HEK293 (cell line): Measurements from ENCODE around the gene HYKK.

Experiments used
- GLIS1 ChIP-seq: fragments of 450-650 bp; formaldehyde crosslinking; IDR thresholded peaks from 2 replicates; pipeline ENCODE4 v1.5.1; 2016; ENCODE audit warnings: missing biosample characterization, missing genetic modification characterization
- KLF1 ChIP-seq: fragments of 450-650 bp; formaldehyde crosslinking; IDR thresholded peaks from 2 replicates; pipeline ENCODE4 v1.5.1; 2016; ENCODE audit warnings: missing biosample characterization, missing genetic modification characterization
- SP3 ChIP-seq: fragments of 450-650 bp; formaldehyde crosslinking; IDR thresholded peaks from 2 replicates; pipeline ENCODE4 v1.5.1; 2016; ENCODE audit warnings: missing biosample characterization, missing genetic modification characterization
- WT1 ChIP-seq: fragments of 450-650 bp; formaldehyde crosslinking; IDR thresholded peaks from 2 replicates; pipeline ENCODE4 v1.5.1; 2016; ENCODE audit warnings: missing biosample characterization, missing genetic modification characterization
- ZBTB17 ChIP-seq: fragments of 450-650 bp; formaldehyde crosslinking; IDR thresholded peaks from 2 replicates; pipeline ENCODE4 v1.5.1; 2016; ENCODE audit warnings: missing biosample characterization, missing genetic modification characterization
- ZBTB21 ChIP-seq: fragments of 450-650 bp; formaldehyde crosslinking; IDR thresholded peaks from 2 replicates; pipeline ENCODE4 v1.5.1; 2017; ENCODE audit warnings: missing biosample characterization, missing genetic modification characterization
- ZFP37 ChIP-seq: fragments of 450-650 bp; formaldehyde crosslinking; IDR thresholded peaks from 2 replicates; pipeline ENCODE4 v1.5.1; 2016; ENCODE audit warnings: missing biosample characterization, missing genetic modification characterization
- ZNF112 ChIP-seq: fragments of 450-650 bp; formaldehyde crosslinking; IDR thresholded peaks from 2 replicates; pipeline ENCODE4 v1.5.0; 2017; ENCODE audit warnings: missing biosample characterization, missing genetic modification characterization
- ZNF114 ChIP-seq: fragments of 450-650 bp; formaldehyde crosslinking; IDR thresholded peaks from 2 replicates; pipeline ENCODE4 v1.5.0; 2017; ENCODE audit warnings: missing biosample characterization, missing genetic modification characterization
- ZNF223 ChIP-seq: fragments of 450-650 bp; formaldehyde crosslinking; IDR thresholded peaks from 2 replicates; pipeline ENCODE4 v1.5.1; 2016; ENCODE audit warnings: missing biosample characterization, missing genetic modification characterization
- ZNF23 ChIP-seq: fragments of 450-650 bp; formaldehyde crosslinking; IDR thresholded peaks from 2 replicates; pipeline ENCODE4 v1.5.1; 2016; ENCODE audit warnings: missing biosample characterization, missing genetic modification characterization, borderline replicate concordance
- ZNF302 ChIP-seq: fragments of 450-650 bp; formaldehyde crosslinking; IDR thresholded peaks from 2 replicates; pipeline ENCODE4 v1.5.1; 2016; ENCODE audit warnings: missing biosample characterization, missing genetic modification characterization, low read depth
- ZNF311 ChIP-seq: fragments of 450-650 bp; formaldehyde crosslinking; IDR thresholded peaks from 2 replicates; pipeline ENCODE4 v1.5.1; 2017; ENCODE audit warnings: missing biosample characterization, missing genetic modification characterization, borderline replicate concordance
- ZNF335 ChIP-seq: fragments of 450-650 bp; formaldehyde crosslinking; conservative IDR thresholded peaks from 2 replicates; pipeline ENCODE4 v1.5.1; 2016; ENCODE audit warnings: missing biosample characterization, missing genetic modification characterization
- ZNF391 ChIP-seq: fragments of 450-650 bp; formaldehyde crosslinking; IDR thresholded peaks from 2 replicates; pipeline ENCODE4 v1.5.1; 2016; ENCODE audit warnings: low read depth, missing biosample characterization, missing genetic modification characterization, borderline replicate concordance
- ZNF416 ChIP-seq: fragments of 450-650 bp; formaldehyde crosslinking; IDR thresholded peaks from 2 replicates; pipeline ENCODE4 v1.5.1; 2016; ENCODE audit warnings: missing biosample characterization, missing genetic modification characterization
- ZNF48 ChIP-seq: fragments of 450-650 bp; formaldehyde crosslinking; IDR thresholded peaks from 2 replicates; pipeline ENCODE4 v1.5.1; 2016; ENCODE audit warnings: missing biosample characterization, missing genetic modification characterization
- ZNF501 ChIP-seq: fragments of 450-650 bp; formaldehyde crosslinking; IDR thresholded peaks from 2 replicates; pipeline ENCODE4 v1.5.1; 2016; ENCODE audit warnings: missing biosample characterization, missing genetic modification characterization
- ZNF548 ChIP-seq: fragments of 450-650 bp; formaldehyde crosslinking; IDR thresholded peaks from 2 replicates; pipeline ENCODE4 v1.5.1; 2016; ENCODE audit warnings: missing biosample characterization, missing genetic modification characterization
- ZNF596 ChIP-seq: fragments of 450-650 bp; IDR thresholded peaks from 2 replicates; pipeline ENCODE4 v1.5.0; 2018; ENCODE audit warnings: missing biosample characterization, mild to moderate bottlenecking, missing genetic modification characterization, moderate library complexity
- ZNF624 ChIP-seq: fragments of 450-650 bp; formaldehyde crosslinking; IDR thresholded peaks from 2 replicates; pipeline ENCODE4 v1.5.1; 2017; ENCODE audit warnings: missing biosample characterization, missing genetic modification characterization
- ZNF664 ChIP-seq: fragments of 450-650 bp; formaldehyde crosslinking; IDR thresholded peaks from 2 replicates; pipeline ENCODE4 v1.5.1; 2016; ENCODE audit warnings: missing biosample characterization, missing genetic modification characterization
- ZNF76 ChIP-seq: fragments of 450-650 bp; formaldehyde crosslinking; IDR thresholded peaks from 2 replicates; pipeline ENCODE4; 2016; ENCODE audit warnings: low read depth, missing biosample characterization, missing genetic modification characterization, borderline replicate concordance
- ZNF777 ChIP-seq: fragments of 450-650 bp; formaldehyde crosslinking; IDR thresholded peaks from 2 replicates; pipeline ENCODE4 v1.5.1; 2017; ENCODE audit warnings: missing biosample characterization, missing genetic modification characterization, borderline replicate concordance
- ZNF785 ChIP-seq: fragments of 450-650 bp; formaldehyde crosslinking; IDR thresholded peaks from 2 replicates; pipeline ENCODE4 v1.5.1; 2016; ENCODE audit warnings: missing biosample characterization, missing genetic modification characterization
- ZNF792 ChIP-seq: fragments of 450-650 bp; formaldehyde crosslinking; IDR thresholded peaks from 2 replicates; pipeline ENCODE4 v1.5.1; 2016; ENCODE audit warnings: missing biosample characterization, missing genetic modification characterization
- TF ChIP-seq, protein P1 (sequence below): fragments of 450-650 bp; formaldehyde crosslinking; IDR thresholded peaks from 2 replicates; pipeline ENCODE4 v1.5.1; 2016; ENCODE audit warnings: missing biosample characterization, missing genetic modification characterization
- TF ChIP-seq, protein P2 (sequence below): fragments of 450-650 bp; formaldehyde crosslinking; IDR thresholded peaks from 2 replicates; pipeline ENCODE4 v1.5.1; 2016; ENCODE audit warnings: missing biosample characterization, missing genetic modification characterization
- TF ChIP-seq, protein P3 (sequence below): fragments of 450-650 bp; formaldehyde crosslinking; IDR thresholded peaks from 2 replicates; pipeline ENCODE4 v1.5.0; 2017; ENCODE audit warnings: missing biosample characterization, missing genetic modification characterization, borderline replicate concordance
- TF ChIP-seq, protein P4 (sequence below): fragments of 450-650 bp; formaldehyde crosslinking; IDR thresholded peaks from 2 replicates; pipeline ENCODE4 v1.5.1; 2016; ENCODE audit warnings: missing biosample characterization, missing genetic modification characterization
- TF ChIP-seq, protein P5 (sequence below): fragments of 450-650 bp; formaldehyde crosslinking; IDR thresholded peaks from 2 replicates; pipeline ENCODE4 v1.5.1; 2016; ENCODE audit warnings: missing biosample characterization, missing genetic modification characterization

HYKK gene

DNA sequence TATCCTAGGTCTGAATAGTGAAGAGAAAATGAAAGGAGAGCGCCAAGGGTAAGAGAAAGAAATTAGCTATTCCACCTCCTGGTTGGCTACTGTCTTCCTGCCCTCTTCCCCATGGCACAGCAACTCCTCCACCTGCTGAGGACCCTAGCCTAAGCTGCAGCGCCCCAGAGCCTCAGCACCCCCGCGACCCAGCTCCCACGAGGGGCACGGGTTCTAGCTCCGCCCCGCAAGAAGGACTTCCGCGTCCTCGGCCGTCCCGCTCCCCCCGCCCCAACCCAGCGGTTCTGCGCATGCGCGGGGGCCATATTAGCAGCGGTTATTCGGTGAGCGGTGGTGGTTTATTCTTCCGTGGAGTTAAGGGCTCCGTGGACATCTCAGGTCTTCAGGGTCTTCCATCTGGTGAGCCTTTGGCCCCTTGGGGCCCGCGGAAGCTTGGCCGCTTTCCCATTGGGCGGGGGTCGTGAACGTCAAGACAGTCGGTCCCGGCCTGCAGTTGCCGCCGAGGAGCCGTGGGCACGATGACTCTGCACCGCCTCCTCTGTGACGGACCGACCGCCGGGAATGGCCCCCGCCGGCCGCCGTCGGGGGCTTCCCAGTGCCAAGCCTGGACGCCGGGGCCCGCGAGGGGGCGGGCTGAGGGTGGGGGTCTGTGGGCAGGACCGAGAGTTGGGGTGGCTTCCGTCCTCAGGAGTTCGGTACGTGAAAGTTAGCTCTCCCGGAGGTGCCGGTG, 32.9 kb downstream of the HYKK start, which contains the start of gene PSMA4 (continued):
- TF ChIP-seq ZNF335 (tag by site-specific recombination) (peak; percentile 72; the same call in 1 of the 2 replicates), ZNF302 (tag by site-specific recombination) (no peak), ZNF48 (no peak), ZNF76 (no peak), ZNF785 (tag by site-specific recombination) (no peak), ZNF501 (tag by site-specific recombination) (peak; percentile 77), ZNF391 (tag by site-specific recombination) (no peak), SP3 (tag by site-specific recombination) (peak; percentile 70), ZFP37 (tag by site-specific recombination) (0 out of 2 replicates have a peak, but pooled peaks have one; percentile 53), ZNF624 (tag by site-specific recombination) (no peak), ZNF223 (no peak), ZNF311 (tag by site-specific recombination) (no peak), ZBTB17 (tag by site-specific recombination) (peak; percentile 79), ZNF792 (tag by site-specific recombination) (no peak), GLIS1 (tag by site-specific recombination) (peak; percentile 39; the same call in 1 of the 2 replicates), ZNF664 (tag by site-specific recombination) (no peak), ZNF112 (no peak), ZNF548 (tag by site-specific recombination) (no peak), ZNF596 (no peak), ZNF777 (tag by site-specific recombination) (no peak), KLF1 (tag by site-specific recombination) (no peak), ZNF416 (no peak), WT1 (no peak), ZNF23 (no peak), ZNF114 (no peak), ZBTB21 (tag by site-specific recombination) (no peak)
- TF ChIP-seq, protein P1, sequence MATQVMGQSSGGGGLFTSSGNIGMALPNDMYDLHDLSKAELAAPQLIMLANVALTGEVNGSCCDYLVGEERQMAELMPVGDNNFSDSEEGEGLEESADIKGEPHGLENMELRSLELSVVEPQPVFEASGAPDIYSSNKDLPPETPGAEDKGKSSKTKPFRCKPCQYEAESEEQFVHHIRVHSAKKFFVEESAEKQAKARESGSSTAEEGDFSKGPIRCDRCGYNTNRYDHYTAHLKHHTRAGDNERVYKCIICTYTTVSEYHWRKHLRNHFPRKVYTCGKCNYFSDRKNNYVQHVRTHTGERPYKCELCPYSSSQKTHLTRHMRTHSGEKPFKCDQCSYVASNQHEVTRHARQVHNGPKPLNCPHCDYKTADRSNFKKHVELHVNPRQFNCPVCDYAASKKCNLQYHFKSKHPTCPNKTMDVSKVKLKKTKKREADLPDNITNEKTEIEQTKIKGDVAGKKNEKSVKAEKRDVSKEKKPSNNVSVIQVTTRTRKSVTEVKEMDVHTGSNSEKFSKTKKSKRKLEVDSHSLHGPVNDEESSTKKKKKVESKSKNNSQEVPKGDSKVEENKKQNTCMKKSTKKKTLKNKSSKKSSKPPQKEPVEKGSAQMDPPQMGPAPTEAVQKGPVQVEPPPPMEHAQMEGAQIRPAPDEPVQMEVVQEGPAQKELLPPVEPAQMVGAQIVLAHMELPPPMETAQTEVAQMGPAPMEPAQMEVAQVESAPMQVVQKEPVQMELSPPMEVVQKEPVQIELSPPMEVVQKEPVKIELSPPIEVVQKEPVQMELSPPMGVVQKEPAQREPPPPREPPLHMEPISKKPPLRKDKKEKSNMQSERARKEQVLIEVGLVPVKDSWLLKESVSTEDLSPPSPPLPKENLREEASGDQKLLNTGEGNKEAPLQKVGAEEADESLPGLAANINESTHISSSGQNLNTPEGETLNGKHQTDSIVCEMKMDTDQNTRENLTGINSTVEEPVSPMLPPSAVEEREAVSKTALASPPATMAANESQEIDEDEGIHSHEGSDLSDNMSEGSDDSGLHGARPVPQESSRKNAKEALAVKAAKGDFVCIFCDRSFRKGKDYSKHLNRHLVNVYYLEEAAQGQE: no peak
- TF ChIP-seq, protein P2, sequence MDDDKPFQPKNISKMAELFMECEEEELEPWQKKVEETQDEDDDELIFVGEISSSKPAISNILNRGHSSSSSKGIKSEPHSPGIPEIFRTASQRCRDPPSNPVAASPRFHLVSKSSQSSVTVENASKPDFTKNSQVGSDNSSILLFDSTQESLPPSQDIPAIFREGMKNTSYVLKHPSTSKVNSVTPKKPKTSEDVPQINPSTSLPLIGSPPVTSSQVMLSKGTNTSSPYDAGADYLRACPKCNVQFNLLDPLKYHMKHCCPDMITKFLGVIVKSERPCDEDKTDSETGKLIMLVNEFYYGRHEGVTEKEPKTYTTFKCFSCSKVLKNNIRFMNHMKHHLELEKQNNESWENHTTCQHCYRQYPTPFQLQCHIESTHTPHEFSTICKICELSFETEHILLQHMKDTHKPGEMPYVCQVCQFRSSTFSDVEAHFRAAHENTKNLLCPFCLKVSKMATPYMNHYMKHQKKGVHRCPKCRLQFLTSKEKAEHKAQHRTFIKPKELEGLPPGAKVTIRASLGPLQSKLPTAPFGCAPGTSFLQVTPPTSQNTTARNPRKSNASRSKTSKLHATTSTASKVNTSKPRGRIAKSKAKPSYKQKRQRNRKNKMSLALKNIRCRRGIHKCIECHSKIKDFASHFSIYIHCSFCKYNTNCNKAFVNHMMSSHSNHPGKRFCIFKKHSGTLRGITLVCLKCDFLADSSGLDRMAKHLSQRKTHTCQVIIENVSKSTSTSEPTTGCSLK (tag by site-specific recombination): no peak
- TF ChIP-seq, protein P3, sequence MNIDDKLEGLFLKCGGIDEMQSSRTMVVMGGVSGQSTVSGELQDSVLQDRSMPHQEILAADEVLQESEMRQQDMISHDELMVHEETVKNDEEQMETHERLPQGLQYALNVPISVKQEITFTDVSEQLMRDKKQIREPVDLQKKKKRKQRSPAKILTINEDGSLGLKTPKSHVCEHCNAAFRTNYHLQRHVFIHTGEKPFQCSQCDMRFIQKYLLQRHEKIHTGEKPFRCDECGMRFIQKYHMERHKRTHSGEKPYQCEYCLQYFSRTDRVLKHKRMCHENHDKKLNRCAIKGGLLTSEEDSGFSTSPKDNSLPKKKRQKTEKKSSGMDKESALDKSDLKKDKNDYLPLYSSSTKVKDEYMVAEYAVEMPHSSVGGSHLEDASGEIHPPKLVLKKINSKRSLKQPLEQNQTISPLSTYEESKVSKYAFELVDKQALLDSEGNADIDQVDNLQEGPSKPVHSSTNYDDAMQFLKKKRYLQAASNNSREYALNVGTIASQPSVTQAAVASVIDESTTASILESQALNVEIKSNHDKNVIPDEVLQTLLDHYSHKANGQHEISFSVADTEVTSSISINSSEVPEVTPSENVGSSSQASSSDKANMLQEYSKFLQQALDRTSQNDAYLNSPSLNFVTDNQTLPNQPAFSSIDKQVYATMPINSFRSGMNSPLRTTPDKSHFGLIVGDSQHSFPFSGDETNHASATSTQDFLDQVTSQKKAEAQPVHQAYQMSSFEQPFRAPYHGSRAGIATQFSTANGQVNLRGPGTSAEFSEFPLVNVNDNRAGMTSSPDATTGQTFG (tag by site-specific recombination): no peak
- TF ChIP-seq, protein P4, sequence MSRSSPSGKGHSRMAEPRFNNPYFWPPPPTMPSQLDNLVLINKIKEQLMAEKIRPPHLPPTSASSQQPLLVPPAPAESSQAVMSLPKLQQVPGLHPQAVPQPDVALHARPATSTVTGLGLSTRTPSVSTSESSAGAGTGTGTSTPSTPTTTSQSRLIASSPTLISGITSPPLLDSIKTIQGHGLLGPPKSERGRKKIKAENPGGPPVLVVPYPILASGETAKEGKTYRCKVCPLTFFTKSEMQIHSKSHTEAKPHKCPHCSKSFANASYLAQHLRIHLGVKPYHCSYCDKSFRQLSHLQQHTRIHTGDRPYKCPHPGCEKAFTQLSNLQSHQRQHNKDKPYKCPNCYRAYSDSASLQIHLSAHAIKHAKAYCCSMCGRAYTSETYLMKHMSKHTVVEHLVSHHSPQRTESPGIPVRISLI (tag by site-specific recombination): no peak
- TF ChIP-seq, protein P5, sequence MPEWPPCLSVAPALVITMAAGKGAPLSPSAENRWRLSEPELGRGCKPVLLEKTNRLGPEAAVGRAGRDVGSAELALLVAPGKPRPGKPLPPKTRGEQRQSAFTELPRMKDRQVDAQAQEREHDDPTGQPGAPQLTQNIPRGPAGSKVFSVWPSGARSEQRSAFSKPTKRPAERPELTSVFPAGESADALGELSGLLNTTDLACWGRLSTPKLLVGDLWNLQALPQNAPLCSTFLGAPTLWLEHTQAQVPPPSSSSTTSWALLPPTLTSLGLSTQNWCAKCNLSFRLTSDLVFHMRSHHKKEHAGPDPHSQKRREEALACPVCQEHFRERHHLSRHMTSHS: no peak
